ENCODE results near the gene GTF2IRD1. TPM values are rescaled to one million over a fixed set of nuclear protein-coding genes. Genes with fewer than 3 reads are reported as not detected.
"Not testable (repeated sequence)": the region's sequence is repeated elsewhere in the genome, so short reads cannot be mapped to it uniquely, and the experiment has no call there.

Gene GTF2IRD1
- total RNA-seq, 6 experiments from 2014 or later, result 19.7 to 24.6 (median 22.4) TPM

GRCh38 chr7:74483402-74484336 is 30.0 kb downstream of the GTF2IRD1 start:
- no peaks in the 10 kb centered on the region; the same call in 1 of the 2 replicates for H3K27me3 Mint-ChIP-seq (ENCODE audit: insufficient read depth)
- no peak for TF ChIP-seq CTCF (IDR thresholded peaks at IDR 0.05)
- H3K4me3 Mint-ChIP-seq, result peak overlapping the region; percentile 70
- peaks cover 59% of the 10 kb centered on the region for H3K4me1 Mint-ChIP-seq (ENCODE audit: low read depth)
- no peaks in the 10 kb centered on the region; the same call in 1 of the 2 replicates for H3K36me3 Mint-ChIP-seq (ENCODE audit: low read depth)
- DNase-seq, result peak; percentile 61
- H3K9me3 Mint-ChIP-seq, result no peaks in the 10 kb centered on the region
- H3K27ac Mint-ChIP-seq, result peak overlapping the region; percentile 99

- DNase-seq, result no peak
- Mint-ChIP-seq H3K4me3 (no peak overlapping the region), H3K36me3 (ENCODE audit: low read depth) (no peaks in the 10 kb centered on the region; the same call in 1 of the 2 replicates), H3K27ac (no peak overlapping the region), H3K9me3 (no peaks in the 10 kb centered on the region), H3K4me1 (ENCODE audit: low read depth) (peaks cover 42% of the 10 kb centered on the region), H3K27me3 (ENCODE audit: insufficient read depth) (no peaks in the 10 kb centered on the region; the same call in 1 of the 2 replicates)
- no peak for TF ChIP-seq CTCF (IDR thresholded peaks at IDR 0.05)
These were observed 31.9 kb downstream of the GTF2IRD1 start for GRCh38 chr7:74485611-74486010.

- peaks cover 16% of the 10 kb centered on the region for H3K36me3 Mint-ChIP-seq (ENCODE audit: low read depth)
- not testable (repeated sequence) for DNase-seq; H3K27me3 Mint-ChIP-seq (ENCODE audit: insufficient read depth); H3K9me3 Mint-ChIP-seq; H3K27ac Mint-ChIP-seq; H3K4me3 Mint-ChIP-seq
- peaks cover 14% of the 10 kb centered on the region for H3K4me1 Mint-ChIP-seq (ENCODE audit: low read depth)
These were observed 34.9 kb downstream of the GTF2IRD1 start for GRCh38 chr7:74488518-74489030.

GRCh38 chr7:74489997-74490945 is 36.6 kb downstream of the GTF2IRD1 start:
- Mint-ChIP-seq H3K4me1 (ENCODE audit: low read depth) (peaks cover 6% of the 10 kb centered on the region), H3K4me3 (no peak overlapping the region), H3K27me3 (ENCODE audit: insufficient read depth) (no peaks in the 10 kb centered on the region; the same call in 1 of the 2 replicates), H3K9me3 (peaks cover 6% of the 10 kb centered on the region), H3K27ac (no peak overlapping the region), H3K36me3 (ENCODE audit: low read depth) (peaks cover 16% of the 10 kb centered on the region)
- DNase-seq, result no peak
- TF ChIP-seq CTCF (IDR thresholded peaks at IDR 0.05), result no peak

- not testable (repeated sequence) for H3K27ac Mint-ChIP-seq
These were observed 37.8 kb downstream of the GTF2IRD1 start for GRCh38 chr7:74491490-74491889.

GRCh38 chr7:74493295-74493694 is 39.6 kb downstream of the GTF2IRD1 start:
- H3K36me3 Mint-ChIP-seq (ENCODE audit: low read depth), result peaks cover 16% of the 10 kb centered on the region
- H3K9me3 Mint-ChIP-seq, result peaks cover 6% of the 10 kb centered on the region
- no peak overlapping the region for H3K4me3 Mint-ChIP-seq
- no peak overlapping the region for H3K27ac Mint-ChIP-seq
- H3K4me1 Mint-ChIP-seq (ENCODE audit: low read depth), result no peaks in the 10 kb centered on the region
- no peak for TF ChIP-seq CTCF (IDR thresholded peaks at IDR 0.05)
- no peak for DNase-seq
- no peaks in the 10 kb centered on the region for H3K27me3 Mint-ChIP-seq (ENCODE audit: insufficient read depth)

More at GRCh38 chr7:74491490-74491889, 37.8 kb downstream of the GTF2IRD1 start:
- H3K27me3 Mint-ChIP-seq (ENCODE audit: insufficient read depth); H3K4me1 Mint-ChIP-seq (ENCODE audit: low read depth); H3K9me3 Mint-ChIP-seq; DNase-seq; H3K4me3 Mint-ChIP-seq: not testable (repeated sequence)
- peaks cover 16% of the 10 kb centered on the region for H3K36me3 Mint-ChIP-seq (ENCODE audit: low read depth)
